HG02798 (cell line): Measurements from ENCODE around the gene C2orf68.
"Not testable (repeated sequence)": the region's sequence is repeated elsewhere in the genome, so short reads cannot be mapped to it uniquely, and the experiment has no call there.

Experiments used
- ATAC-seq: cut with Tn5 transposase; IDR thresholded peaks from one replicate; pipeline ENCODE4 v1.9.1; 2021; ENCODE audit warnings: mild to moderate bottlenecking; ENCODE audit not compliant: unreplicated experiment, poor library complexity

Gene C2orf68

GRCh38 chr2:85600951-85601770 is 10.7 kb downstream of the C2orf68 start:
- ATAC-seq = no peak

GRCh38 chr2:85600235-85600575 is 11.7 kb downstream of the C2orf68 start:
- ATAC-seq = no peak

GRCh38 chr2:85599468-85600234 is 12.2 kb downstream of the C2orf68 start:
- no peak for ATAC-seq

GRCh38 chr2:85598594-85599340 is 13.1 kb downstream of the C2orf68 start:
- ATAC-seq = no peak

- no peak for ATAC-seq
Observed at GRCh38 chr2:85597241-85597640, 14.6 kb downstream of the C2orf68 start.

GRCh38 chr2:85596486-85597143 is 15.3 kb downstream of the C2orf68 start:
- no peak for ATAC-seq

GRCh38 chr2:85596026-85596333 is 15.9 kb downstream of the C2orf68 start:
- no peak for ATAC-seq

GRCh38 chr2:85595301-85596025 is 16.4 kb downstream of the C2orf68 start, which contains the start of gene RNF181:
Gene RNF181, plus strand, starts transcription at chr2:85595745. Its CDS starts 19 bp downstream, at chr2:85595764.
- ATAC-seq = peak; percentile 99

- ATAC-seq = no peak
Observed at GRCh38 chr2:85594715-85595300, 17.1 kb downstream of the C2orf68 start.

- ATAC-seq = no peak
Observed at GRCh38 chr2:85593023-85593422, 18.8 kb downstream of the C2orf68 start.

GRCh38 chr2:85592299-85592698 is 19.6 kb downstream of the C2orf68 start:
- not testable (repeated sequence) for ATAC-seq

- no peak for ATAC-seq
Observed at GRCh38 chr2:85591563-85591962, 20.3 kb downstream of the C2orf68 start.

- no peak for ATAC-seq
Observed at GRCh38 chr2:85590950-85591349, 20.9 kb downstream of the C2orf68 start.

GRCh38 chr2:85589982-85590791 is 21.7 kb downstream of the C2orf68 start:
- no peak for ATAC-seq

GRCh38 chr2:85589181-85589580 is 22.7 kb downstream of the C2orf68 start:
- ATAC-seq = no peak

GRCh38 chr2:85588645-85589044 is 23.2 kb downstream of the C2orf68 start:
- ATAC-seq = no peak

- no peak for ATAC-seq
Observed at GRCh38 chr2:85588236-85588635, 23.6 kb downstream of the C2orf68 start.

- ATAC-seq = no peak
Observed at GRCh38 chr2:85585781-85586105, 26.1 kb downstream of the C2orf68 start.
